Lung (tissue), 12 donors: ENCODE data around the gene RIC8A. TPM values are rescaled to one million over a fixed set of nuclear protein-coding genes. Genes with fewer than 3 reads are reported as not detected.

ENCODE experiments used
- ATAC-seq: fragments of 200-7000 bp; cut with Tn5 transposase; one replicate; pipeline ENCODE4 v1.9.1; 2020; ENCODE audit warnings: moderate number of reproducible peaks; ENCODE audit not compliant: insufficient read depth, low FRiP score
- DNase-seq, 3 donors: peaks; one replicate each; pipeline ENCODE4 v3.0.0-alpha.2; 2013 to 2017
- H3K27ac ChIP-seq, 2 donors: one replicate each; pipeline ENCODE4 v1.5.1; 2013; ENCODE audit warnings: mild to moderate bottlenecking in 2 of 2, moderate library complexity in 2 of 2, control low read depth in 1 of 2, inconsistent platforms in 1 of 2, low read depth in 1 of 2, low read length in 1 of 2
- H3K27me3 ChIP-seq, 3 donors: one replicate each; pipeline ENCODE4 v1.5.1; 2013; ENCODE audit warnings: low read length in 2 of 3; ENCODE audit not compliant: control insufficient read depth in 3 of 3, insufficient read depth in 3 of 3
- H3K36me3 ChIP-seq, 4 donors: one replicate each; pipeline ENCODE4 v1.5.1; 2013; ENCODE audit warnings: low read length in 4 of 4, mild to moderate bottlenecking in 1 of 4, moderate library complexity in 1 of 4; ENCODE audit not compliant: control insufficient read depth in 4 of 4, insufficient read depth in 4 of 4
- H3K4me1 ChIP-seq, 5 donors: one replicate each; pipeline ENCODE4 v1.5.1; 2013; ENCODE audit warnings: low read length in 5 of 5, mild to moderate bottlenecking in 2 of 5, moderate library complexity in 1 of 5; ENCODE audit not compliant: control insufficient read depth in 5 of 5, insufficient read depth in 5 of 5
- H3K4me3 ChIP-seq: one replicate; pipeline ENCODE4 v1.5.1; 2013; ENCODE audit warnings: mild to moderate bottlenecking, control low read depth, moderate library complexity
- H3K9ac ChIP-seq, 2 donors: one replicate each; pipeline ENCODE4 v1.5.1; 2013; ENCODE audit warnings: low read length in 2 of 2, control low read depth in 1 of 2; ENCODE audit not compliant: insufficient read depth in 1 of 2
- H3K9me3 ChIP-seq, 4 donors: one replicate each; pipeline ENCODE4 v1.5.1; 2013; ENCODE audit warnings: low read length in 3 of 4, mild to moderate bottlenecking in 1 of 4, moderate library complexity in 1 of 4; ENCODE audit not compliant: control insufficient read depth in 4 of 4, insufficient read depth in 3 of 4
- CTCF ChIP-seq: IDR thresholded peaks from 2 replicates; pipeline ENCODE4 v1.5.1; 2012; ENCODE audit warnings: mild to moderate bottlenecking; ENCODE audit errors: control extremely low read depth, extremely low read depth
- WGBS, 2 donors: extraction: QIAGEN DNeasy Blood & Tissue Kit; methylation state at CpG; one replicate each; pipeline ENCODE4 v1.1.7; 2013; 5-methylcytosine and 5-hydroxymethylcytosine counted together
- polyA plus RNA-seq, 2 donors: library from polyadenylated mRNA; stranded (reverse); fragments of 200-250 nt; gene quantifications; one replicate each; pipeline ENCODE4 v1.2.1, GENCODE V29; 2013
- total RNA-seq, 2 donors: library from RNA; depleted of rRNA in 1 of 2; stranded (reverse); fragments of >200 nt in 1 of 2; gene quantifications; one replicate each; pipeline ENCODE4 v1.2.1, GENCODE V29; 2014 to 2021
- donor health status: control.
- donor health status: control.
- donor health status: Bipolar disorder and iron deficiency.
- donor health status: healthy.
- donor health status: DM: yes; HTN: yes; CAD: no.

The RIC8A gene
- total and polyA plus RNA-seq, 4 donors: 52.1 to 122 (median 93.6) TPM

GRCh38 chr11:211295-211694 lies 3.8 kb downstream of the RIC8A start:
- Histone ChIP-seq H3K36me3 (peaks cover 11 to 50% (median 47%) of the 10 kb centered on the region in 4 donors), H3K27ac (no peak overlapping the region)
- TF ChIP-seq CTCF: no peak

GRCh38 chr11:211741-212140 lies 4.2 kb downstream of the RIC8A start:
- H3K4me3 ChIP-seq: no peak overlapping the region
- H3K4me1 ChIP-seq: peaks cover 0 to 18% (median 10%) of the 10 kb centered on the region in 5 donors
- no peak overlapping the region for H3K27ac ChIP-seq
- 94 to 96% methylated on average over 9 of the region's 9 CpGs for WGBS, 2 donors
- H3K27me3 ChIP-seq: no peaks in the 10 kb centered on the region
- ATAC-seq (no peak), DNase-seq (no peak)
- peaks cover 11 to 52% (median 47%) of the 10 kb centered on the region in 4 donors for H3K36me3 ChIP-seq
- H3K9me3 ChIP-seq: no peaks in the 10 kb centered on the region
- H3K9ac ChIP-seq: no peak overlapping the region
- no peak for TF ChIP-seq CTCF

More at GRCh38 chr11:211295-211694, 3.8 kb downstream of the RIC8A start:
- H3K9ac ChIP-seq: no peak overlapping the region
- H3K9me3 ChIP-seq: no peaks in the 10 kb centered on the region
- 70 to 74% methylated on average over 5 of the region's 5 CpGs for WGBS, 2 donors
- peaks cover 0 to 21% (median 11%) of the 10 kb centered on the region in 5 donors for H3K4me1 ChIP-seq
- no peak overlapping the region for H3K4me3 ChIP-seq
- ATAC-seq (no peak), DNase-seq (no peak)
- H3K27me3 ChIP-seq: no peaks in the 10 kb centered on the region

- Histone ChIP-seq H3K27me3 (no peaks in the 10 kb centered on the region), H3K27ac (no peak overlapping the region), H3K9me3 (no peaks in the 10 kb centered on the region), H3K4me1 (peaks cover 0 to 18% (median 10%) of the 10 kb centered on the region in 5 donors), H3K4me3 (no peak overlapping the region), H3K36me3 (peaks cover 11 to 52% (median 47%) of the 10 kb centered on the region in 4 donors), H3K9ac (no peak overlapping the region)
- no peak for TF ChIP-seq CTCF
- DNase-seq (no peak), ATAC-seq (no peak)
- 93 to 95% methylated on average over 17 of the region's 17 CpGs for WGBS, 2 donors
Measured at GRCh38 chr11:212150-213100, 4.9 kb downstream of the RIC8A start.
